HG03064 (cell line): Measurements from ENCODE around the gene CALHM3.

ENCODE experiments used
- ATAC-seq: cut with Tn5 transposase; IDR thresholded peaks from one replicate; pipeline ENCODE4 v1.9.1; 2021; ENCODE audit warnings: low read depth; ENCODE audit not compliant: unreplicated experiment

CALHM3 gene

DNA sequence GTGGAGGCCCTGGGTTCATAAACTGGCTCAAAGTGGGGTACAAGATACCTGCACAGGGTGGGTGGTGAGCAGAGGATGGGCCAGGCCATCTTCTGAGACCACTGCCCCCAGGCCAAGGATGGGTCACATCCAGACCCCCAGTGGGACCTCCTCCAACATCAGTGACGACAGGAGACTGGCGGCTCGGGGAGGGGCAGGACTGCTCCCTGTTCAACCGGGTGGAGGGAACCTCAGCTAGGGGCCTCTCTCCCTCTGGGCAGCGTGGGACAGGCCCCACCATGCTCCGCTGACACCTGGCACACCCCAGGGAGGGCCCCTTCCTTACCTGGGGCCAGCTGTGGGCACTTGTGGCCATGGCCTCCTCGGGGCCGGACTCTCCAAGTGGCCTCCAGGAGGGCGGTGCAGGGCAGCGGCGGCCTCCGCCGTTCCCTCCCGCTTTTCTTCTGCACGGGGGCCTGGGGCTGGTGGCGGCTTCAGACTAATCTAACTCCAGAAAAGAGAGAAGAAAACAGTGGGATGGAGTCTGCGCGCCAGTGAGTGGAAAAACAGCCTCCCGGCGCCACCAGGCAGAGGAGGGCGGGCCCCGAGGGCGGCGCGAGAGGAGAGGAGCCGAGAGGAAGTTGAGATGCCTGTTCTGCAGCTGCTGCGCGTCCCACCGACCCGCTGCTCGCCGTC, 27.1 kb downstream of the CALHM3 start, which contains the start of gene CALHM2:
Gene CALHM2 (minus strand): TSS at position 540 of the 675 bp plus-strand sequence. CDS start 2,429 bp downstream, outside the sequence.
- peak; percentile 62 for ATAC-seq

DNA sequence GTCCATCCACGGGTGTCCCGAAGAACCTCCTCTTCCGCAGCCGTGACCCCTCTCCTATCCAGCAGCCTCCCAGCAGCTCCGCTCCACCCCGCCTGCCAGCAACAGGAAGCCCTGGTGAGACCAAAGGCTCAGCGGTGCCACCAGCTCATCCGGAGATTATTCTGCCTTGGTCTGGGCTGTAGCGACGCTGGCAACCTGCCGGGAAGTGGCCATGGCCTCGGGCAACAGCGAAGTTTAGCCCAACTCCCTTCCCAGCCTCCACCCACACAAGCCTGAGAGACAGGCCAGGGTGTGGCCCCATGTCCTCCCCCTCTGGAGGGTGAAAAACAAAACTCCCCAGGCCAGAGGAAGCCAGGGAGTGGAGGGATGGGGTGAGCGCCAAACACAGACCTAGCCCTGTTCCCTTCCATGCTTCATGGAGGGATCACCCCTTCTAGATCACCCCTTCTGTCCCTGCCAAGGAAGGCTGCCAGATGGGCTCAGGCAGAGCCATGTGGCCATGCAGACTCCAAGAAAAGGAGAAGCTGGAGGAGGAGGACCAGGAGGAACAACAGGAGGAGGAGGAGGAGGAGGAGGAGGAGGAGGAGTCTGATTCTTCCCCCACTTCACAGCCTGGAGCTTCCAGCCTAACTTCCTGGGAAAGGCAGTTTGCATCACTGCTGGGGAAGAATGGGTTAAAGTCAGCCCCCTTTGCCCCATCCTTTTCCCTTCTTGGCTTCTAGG, 27.8 kb downstream of the CALHM3 start:
- ATAC-seq: no peak

DNA sequence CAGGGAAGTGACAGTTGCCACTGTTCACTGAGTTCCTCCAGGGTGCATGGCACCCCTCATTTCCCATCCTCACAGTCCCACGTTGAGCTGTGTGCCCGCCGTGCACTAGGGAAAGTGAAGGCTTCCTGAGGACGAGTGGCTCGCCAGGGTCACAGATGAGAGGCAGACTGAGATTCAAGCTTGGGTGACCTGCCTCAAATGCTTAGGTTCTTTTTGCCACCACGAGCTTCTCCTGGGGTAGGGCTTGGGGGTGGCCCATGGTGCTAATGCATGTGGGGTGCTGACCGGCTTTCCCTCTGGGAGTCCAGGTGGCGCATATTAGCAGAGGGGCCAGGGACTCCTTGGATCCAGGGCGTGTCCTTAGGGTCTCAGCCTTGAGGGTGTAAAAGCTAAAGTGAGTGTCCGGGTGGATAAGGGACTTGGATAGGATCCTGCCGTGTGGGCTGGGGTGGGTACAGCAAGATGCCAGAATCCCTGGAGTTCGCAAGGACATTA, 28.8 kb downstream of the CALHM3 start:
- no peak for ATAC-seq

DNA sequence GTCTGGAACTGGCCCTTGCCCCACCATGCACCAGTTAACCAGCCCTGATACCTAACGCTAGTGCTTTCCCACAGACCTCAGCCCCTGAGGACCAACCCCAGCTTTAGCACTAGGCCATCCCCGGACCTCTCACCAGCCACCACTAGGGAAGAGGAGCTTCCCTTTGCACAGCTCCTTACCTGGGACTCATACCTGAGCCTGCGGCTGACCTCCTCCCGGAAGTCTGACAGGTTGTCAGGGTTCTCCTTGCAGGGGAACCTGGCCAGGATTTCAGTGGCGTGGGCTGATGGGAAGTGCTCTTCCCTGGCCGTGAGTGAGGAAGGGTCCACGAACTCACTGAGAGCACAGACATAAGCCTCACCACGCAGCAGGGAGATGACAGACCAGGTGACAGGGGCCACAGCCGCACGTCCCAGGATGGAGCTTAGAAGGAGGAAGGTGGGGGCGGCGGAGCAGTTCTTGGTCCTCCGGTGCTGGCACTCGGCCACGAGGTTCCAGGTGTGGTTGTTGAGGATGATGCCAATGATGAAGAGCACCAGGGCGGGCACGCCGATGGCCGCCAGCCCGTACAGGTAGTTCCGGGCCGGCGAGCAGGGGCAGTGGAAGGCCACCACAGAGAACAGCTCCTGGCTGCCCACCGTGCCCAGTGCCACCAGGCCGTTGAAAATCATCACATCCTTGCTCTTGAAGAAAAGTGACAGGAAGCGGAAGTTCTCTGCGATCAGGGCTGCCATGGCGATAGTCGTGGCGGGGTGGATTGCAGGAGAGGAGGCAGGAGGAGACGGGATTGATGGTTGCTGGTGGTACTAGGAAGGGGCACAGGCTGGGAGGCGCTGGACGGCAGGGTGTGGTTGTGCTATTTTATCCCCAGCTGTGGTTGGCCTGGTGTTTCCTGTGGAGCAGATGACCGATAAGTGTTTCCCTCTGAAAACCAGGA, 29.6 kb downstream of the CALHM3 start:
- ATAC-seq: no peak

DNA sequence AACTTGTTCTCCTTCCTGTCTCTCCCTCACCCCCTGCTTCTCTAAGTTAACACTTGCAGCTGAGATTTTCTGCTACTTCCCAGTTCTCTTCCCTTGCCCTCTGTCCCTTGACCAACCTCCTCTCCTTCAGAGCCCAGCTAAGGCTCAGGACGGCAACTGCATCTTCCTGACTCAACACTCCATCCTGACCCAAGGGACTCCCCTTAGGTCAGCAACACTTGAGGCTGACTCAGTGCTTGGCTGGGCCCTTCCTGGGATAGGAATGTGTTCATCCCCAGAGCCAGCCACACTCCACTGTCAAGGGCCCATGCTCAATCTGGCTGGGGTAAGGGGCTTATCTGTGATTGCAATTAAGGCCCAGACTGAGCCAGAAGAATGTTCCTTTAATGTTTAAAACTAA, 30.3 kb downstream of the CALHM3 start:
- ATAC-seq: no peak

DNA sequence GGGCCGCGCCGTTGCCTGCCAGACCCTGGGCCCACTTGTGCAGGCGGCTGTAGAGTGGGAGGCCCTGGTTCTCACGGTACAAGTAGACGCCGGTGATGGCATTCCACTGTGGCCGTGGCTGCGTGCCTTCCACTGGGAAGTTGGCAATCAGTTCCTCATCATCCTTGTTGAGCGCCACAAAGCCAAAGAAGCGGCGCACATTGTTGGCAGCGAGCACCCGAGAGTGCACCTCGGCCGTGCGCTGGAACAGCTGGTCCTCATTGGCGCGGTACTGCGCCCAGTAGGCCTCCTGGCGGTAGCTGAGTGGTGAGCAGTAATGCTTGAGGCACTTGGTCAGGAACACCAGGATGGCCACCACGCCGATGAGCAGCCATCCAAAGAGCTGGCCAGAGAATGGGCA, 31.9 kb downstream of the CALHM3 start:
- ATAC-seq: no peak

DNA sequence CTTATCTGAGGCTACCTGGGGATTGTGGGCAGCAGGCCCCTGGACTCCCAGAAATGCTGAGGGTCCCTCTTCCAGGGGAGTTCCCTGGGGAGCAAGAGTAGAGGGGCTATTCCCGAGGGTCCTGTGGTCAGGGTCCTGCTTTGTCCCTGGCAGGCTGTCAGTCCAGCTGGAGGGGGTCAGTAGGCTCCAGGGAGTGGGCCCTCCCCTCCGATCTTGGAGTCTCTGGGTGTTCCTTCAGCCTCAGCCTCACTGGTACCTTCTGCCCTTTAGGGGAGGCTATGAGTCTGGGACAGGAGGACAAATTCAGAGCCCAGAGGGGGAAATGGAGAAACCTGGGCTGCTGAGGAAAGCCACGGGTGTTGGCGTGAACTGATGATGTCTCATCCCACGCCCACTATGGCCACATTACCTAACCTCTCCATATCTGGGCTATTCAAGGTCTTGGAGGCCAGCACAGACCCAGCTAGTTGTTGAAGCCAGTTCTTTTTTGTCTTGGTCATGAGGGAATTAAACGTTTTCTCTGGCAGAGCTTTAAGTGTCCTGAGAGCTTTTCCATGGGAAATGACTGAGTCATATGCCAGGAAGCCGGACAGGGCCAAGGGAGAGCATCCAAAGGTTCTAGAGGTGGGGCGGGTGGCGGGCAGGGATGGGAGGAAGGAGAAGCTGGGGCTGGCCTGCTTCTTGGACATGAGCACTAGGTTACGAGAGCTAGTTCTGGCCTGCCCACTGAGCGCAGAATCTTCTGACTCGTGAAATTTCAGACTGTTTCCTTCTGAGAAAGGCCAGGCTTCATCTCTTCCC, 33.1 kb downstream of the CALHM3 start:
- ATAC-seq: no peak

DNA sequence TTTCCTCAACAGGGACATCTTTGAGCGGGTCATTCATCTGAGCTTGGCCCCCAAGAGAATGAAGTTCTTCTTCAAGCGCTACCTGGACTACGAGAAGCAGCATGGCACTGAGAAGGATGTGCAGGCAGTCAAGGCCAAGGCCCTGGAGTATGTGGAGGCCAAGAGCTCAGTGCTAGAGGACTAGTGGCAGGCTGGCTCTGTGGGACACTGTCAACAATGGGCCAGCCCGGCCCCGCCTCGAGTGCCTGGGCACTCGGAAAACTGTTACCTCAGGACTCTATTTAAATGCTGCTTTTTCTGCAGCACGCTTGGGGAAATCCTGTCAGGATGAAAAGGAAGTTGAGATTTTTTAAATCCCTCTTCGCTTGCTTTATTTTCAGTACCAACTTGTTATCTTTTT, 33.7 kb downstream of the CALHM3 start:
- ATAC-seq: no peak

DNA sequence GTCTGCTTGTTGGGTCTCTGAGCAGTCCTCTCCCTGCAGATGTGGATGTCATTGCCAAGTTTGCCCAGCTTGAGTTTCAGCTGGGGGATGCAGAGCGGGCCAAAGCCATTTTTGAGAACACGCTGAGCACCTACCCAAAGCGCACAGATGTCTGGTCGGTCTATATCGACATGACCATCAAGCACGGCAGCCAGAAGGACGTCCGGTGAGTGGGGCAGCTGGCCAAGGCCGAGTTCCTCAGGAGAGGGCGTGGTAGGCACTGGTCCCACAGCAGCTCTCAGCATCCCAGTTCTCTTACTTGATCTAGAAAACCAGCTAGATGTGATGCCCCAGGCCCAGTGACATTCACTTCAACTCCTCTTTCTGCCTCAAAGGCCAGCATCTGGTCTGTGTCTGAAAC, 34.6 kb downstream of the CALHM3 start:
- ATAC-seq: no peak

DNA sequence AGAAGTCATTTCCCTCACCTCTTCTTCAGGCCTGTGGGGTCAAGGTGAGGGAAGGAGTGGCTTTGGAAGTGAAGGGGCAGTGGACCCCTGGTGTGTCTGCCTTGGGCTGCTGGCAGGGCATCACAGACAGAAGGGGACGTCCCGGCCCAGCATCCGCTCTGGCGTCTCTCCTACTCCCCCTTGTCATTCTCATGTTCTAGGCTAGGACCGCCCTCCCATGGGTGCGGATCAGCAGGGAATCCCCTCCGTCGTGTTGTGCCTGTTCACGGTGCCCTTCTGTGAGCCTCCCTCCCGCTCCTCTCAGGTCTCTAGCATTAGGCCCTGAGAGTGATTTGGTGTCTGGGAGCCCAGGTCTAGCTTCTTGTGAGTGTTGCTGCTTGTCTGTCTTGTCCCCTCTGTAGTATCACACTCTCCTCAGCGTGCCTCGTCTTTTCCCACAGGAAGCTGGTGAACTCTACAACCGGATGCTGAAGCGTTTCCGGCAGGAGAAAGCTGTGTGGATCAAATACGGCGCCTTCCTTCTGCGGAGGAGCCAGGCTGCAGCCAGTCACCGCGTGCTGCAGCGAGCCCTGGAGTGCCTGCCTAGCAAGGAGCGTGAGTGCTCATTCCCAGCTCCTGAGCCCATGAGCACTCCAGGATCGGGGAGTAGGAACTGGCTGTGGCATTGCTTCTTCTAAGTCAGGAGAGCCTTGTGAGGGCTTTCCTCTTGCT, 35.4 kb downstream of the CALHM3 start:
- no peak for ATAC-seq

DNA sequence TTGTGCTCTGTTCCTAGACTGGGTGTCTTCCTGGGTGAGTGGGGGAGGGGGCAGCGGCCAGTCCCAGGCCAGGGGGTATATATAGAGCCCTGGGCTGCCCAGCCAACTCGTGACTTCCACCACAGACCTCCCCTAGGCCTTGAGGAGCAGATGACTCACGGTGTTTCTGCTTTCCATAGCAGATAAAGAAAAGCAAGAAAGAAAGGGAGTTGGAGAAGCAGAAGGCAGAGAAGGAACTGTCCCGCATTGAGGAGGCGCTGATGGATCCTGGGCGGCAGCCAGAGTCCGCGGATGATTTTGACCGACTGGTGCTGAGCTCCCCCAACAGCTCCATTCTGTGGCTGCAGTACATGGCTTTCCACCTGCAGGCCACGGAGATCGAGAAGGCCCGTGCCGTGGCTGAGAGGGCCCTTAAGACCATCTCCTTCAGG, 37.0 kb downstream of the CALHM3 start:
- no peak for ATAC-seq

DNA sequence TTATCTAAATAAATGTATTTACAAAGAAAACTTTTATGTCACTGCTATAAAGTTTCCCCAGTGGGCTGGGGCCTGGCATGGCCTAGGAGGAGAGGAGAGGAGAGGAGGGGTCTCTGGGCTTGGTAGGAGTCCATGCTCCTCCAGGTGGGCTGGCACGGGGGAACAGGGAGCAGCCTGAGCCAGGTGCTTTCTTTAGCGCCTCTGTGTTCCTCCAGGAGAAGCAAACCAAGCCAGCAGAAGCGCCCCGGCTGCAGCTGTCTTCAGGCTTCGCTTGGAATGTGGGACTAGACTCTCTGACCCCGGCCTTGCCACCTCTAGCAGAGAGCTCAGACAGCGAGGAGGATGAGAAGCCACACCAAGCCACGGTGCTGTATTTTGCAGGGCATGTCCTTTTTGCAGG, 37.4 kb downstream of the CALHM3 start:
- ATAC-seq: no peak

DNA sequence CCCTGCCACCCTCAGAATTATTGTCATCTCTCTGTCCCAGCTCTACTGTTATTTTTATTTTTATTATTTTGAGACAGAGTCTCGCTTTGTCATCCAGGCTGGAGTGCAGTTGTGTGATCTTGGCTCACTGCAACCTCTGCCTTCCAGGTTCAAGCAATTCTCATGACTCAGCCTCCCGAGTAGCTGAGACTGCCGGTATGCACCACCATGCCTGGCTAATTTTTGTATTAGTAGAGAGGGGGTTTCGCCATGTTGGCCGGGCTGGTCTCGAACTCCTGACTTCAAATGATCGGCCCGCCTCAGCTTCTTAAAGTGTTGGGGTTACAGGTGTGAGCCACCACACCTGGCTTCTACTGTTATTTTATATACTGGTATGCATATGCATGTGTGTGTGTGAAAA, 37.8 kb downstream of the CALHM3 start:
- no peak for ATAC-seq

DNA sequence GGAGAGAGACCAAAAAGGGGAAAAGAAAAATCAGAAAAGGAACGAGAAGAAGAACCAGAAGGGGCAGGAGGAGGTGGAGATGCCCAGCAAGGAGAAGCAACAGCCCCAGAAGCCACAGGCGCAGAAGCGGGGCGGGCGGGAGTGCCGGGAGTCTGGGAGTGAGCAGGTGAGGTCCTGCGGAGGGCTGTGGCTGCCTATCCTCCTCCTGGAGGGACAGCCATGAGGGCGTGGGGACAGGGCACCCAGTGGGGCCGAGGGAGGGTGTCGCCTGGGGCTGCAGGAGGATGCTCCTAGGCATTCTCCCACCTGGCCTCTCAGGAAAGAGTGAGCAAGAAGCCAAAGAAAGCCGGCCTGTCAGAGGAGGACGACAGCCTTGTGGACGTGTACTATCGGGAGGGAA, 38.6 kb downstream of the CALHM3 start:
- ATAC-seq: no peak

DNA sequence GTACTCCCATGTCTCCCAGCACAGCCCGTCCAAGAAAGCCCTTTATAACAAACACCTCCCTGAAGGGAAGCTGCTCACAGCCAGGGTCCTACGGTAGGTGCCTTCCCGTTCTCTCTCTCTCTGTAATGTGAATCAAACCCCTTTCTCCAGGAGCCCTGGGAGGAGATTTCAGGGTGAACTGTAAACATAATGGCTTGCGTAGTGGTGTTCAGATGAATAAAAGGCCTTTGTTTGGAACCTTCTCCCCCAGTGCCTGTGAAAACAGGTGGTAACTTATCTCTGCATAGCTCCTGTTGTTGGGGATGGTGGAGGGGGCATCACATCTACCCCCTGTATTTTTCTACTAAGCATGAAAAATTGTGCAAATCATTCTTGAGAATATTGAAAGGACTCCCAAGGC, 39.3 kb downstream of the CALHM3 start:
- ATAC-seq: no peak

DNA sequence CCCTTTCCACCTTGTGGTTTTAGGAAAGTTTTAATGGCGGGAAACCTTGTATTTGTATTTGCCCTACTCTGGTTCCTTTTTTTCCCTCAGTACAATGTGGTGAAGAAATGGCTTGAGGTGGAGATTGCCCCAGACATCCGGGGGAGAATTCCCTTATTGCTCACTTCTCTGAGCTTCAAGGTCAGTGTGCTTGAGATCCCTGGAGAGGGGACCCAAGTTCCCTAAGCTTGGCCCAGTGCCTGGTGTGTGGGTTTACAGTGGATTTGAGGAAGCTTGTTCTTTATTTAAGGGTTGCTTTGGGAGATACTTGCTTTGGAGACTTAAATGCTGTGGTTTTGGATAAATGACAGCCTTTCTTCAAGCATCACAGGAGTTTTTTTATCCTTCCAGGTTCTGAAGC, 45.2 kb downstream of the CALHM3 start:
- ATAC-seq: no peak

DNA sequence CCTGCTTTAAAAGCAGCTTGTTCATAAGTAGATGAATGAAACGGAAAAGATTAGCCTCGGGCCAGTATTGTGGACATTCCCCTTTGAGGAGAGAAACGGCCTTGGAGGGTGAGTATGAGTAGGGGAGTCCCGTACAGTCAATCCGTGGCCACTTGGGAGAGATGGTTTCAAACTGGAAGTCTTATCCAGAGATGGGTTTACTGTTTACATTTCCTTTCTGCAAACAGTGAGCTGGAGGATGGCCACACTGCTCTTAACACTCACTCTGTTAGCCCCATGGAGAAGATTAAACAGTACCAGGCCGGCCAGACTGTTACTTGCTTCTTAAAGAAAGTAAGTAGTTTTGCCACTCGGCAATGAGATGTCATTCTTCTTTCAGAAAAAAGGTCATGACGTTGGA, 47.1 kb downstream of the CALHM3 start:
- ATAC-seq: no peak

DNA sequence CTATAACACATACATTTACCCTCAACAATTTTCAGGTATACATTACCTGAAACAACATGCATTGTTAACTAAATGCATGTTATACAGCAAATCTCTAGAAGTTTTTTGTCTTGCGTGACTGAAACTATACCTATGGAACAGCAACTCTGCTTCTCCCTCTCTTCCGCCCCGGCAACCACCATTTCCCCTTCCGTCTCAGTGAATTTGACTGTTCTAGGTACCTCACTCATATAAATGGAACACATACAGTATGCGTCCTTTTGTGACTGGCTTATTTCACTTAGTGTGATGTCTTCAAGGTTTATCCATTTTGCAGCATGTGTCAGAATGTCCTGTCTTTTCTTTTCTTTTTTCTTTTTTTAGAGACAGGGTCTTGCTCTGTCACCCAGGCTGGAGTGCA, 49.4 kb downstream of the CALHM3 start:
- no peak for ATAC-seq

DNA sequence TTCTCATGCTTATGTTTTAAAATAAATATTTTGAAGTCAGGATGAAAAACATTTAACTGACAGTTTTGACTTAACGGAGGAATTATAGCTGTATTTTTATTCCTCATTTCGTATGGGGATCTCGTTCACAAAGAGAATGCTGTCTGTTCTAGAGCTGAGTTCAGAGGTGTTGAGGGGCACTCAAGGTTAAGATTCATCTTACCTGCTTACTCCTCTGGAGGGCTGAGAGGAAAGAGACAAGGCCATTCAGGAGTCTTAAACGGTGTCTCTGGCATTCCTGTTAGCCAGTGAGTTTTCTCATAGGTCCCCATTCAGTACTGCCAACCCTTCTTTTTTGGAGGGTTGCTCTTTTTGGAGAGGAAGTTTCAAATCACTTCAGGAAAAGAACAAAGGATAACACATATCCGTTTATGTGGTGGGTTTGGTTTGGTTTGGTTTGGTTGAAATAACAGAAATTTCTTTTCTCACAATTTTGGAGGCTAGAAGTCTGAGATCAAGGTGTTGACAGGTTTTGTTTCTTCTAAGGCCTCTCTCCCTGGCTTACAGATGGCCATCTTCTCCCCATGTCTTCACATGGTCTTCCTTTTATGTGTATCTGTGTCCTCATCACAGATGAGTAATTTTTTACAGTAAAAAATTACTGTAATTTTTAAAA, 49.9 kb downstream of the CALHM3 start:
- ATAC-seq: no peak
